Parathyroid adenoma (tissue), 2 donors: ENCODE data around the gene MRM3.

Experiments
- H2AFZ ChIP-seq: fragments of 300-600 bp; sonication (generic); one replicate; pipeline ENCODE4 v1.7.0; 2017; ENCODE audit warnings: antibody characterized with exemption, mild to moderate bottlenecking
- H3K27ac ChIP-seq: fragments of 300-600 bp; sonication (generic); one replicate; pipeline ENCODE4 v1.7.0; 2017
- H3K27me3 ChIP-seq: fragments of 300-600 bp; sonication (generic); one replicate; pipeline ENCODE4 v1.7.0; 2017; ENCODE audit warnings: low read length; ENCODE audit not compliant: control insufficient read depth, insufficient read depth
- H3K36me3 ChIP-seq: fragments of 300-600 bp; sonication (generic); one replicate; pipeline ENCODE4 v1.7.0; 2017; ENCODE audit warnings: low read length; ENCODE audit not compliant: control insufficient read depth, insufficient read depth
- H3K4me1 ChIP-seq: fragments of 300-600 bp; sonication (generic); one replicate; pipeline ENCODE4 v1.7.0; 2017; ENCODE audit warnings: control low read depth
- H3K4me2 ChIP-seq: fragments of 300-600 bp; sonication (generic); one replicate; pipeline ENCODE4 v1.7.0; 2017; ENCODE audit warnings: low read length
- H3K4me3 ChIP-seq: fragments of 300-600 bp; sonication (generic); one replicate; pipeline ENCODE4 v1.7.0; 2017; ENCODE audit warnings: low read depth, low read length
- H3K79me2 ChIP-seq: fragments of 300-600 bp; sonication (generic); one replicate; pipeline ENCODE4 v1.7.0; 2017; ENCODE audit warnings: control low read depth
- H3K9ac ChIP-seq: fragments of 300-600 bp; sonication (generic); one replicate; pipeline ENCODE4 v1.7.0; 2017; ENCODE audit warnings: mild to moderate bottlenecking
- H3K9me3 ChIP-seq: fragments of 300-600 bp; sonication (generic); one replicate; pipeline ENCODE4 v1.7.0; 2017; ENCODE audit warnings: low read length; ENCODE audit not compliant: control insufficient read depth
- CTCF ChIP-seq: fragments of 300-600 bp; sonication (generic); IDR thresholded peaks from one replicate; pipeline ENCODE4 v1.7.0; 2017; ENCODE audit warnings: antibody characterized with exemption, mild to moderate bottlenecking
- donor health status: primary hyperparathyroidism.

MRM3 gene

GRCh38 chr17:750431-751037, 31.6 kb upstream of the MRM3 start:
- H3K27me3 ChIP-seq, result no peaks in the 10 kb centered on the region
- H3K36me3 ChIP-seq, result no peaks in the 10 kb centered on the region
- no peak overlapping the region for H3K4me3 ChIP-seq
- no peak for TF ChIP-seq CTCF
- H3K27ac ChIP-seq, result no peak overlapping the region
- H3K9me3 ChIP-seq, result no peaks in the 10 kb centered on the region
- no peak overlapping the region for H2AFZ ChIP-seq
- peaks cover 4% of the 10 kb centered on the region for H3K79me2 ChIP-seq
- H3K4me2 ChIP-seq, result peak overlapping the region; percentile 99
- no peak overlapping the region for H3K9ac ChIP-seq
- H3K4me1 ChIP-seq, result peaks cover 5% of the 10 kb centered on the region

- peak overlapping the region; percentile 59 for H3K9ac ChIP-seq
- H3K4me1 ChIP-seq, result peaks cover 5% of the 10 kb centered on the region
- peak overlapping the region; percentile 99 for H3K4me2 ChIP-seq
- H3K27ac ChIP-seq, result no peak overlapping the region
- peak overlapping the region; percentile 97 for H2AFZ ChIP-seq
- TF ChIP-seq CTCF, result no peak
- H3K36me3 ChIP-seq, result no peaks in the 10 kb centered on the region
- peaks cover 4% of the 10 kb centered on the region for H3K79me2 ChIP-seq
- no peaks in the 10 kb centered on the region for H3K27me3 ChIP-seq
- H3K4me3 ChIP-seq, result peak overlapping the region; percentile 73
- no peaks in the 10 kb centered on the region for H3K9me3 ChIP-seq
These were observed 30.7 kb upstream of the MRM3 start for GRCh38 chr17:751269-752001.

GRCh38 chr17:752002-752619, 30.0 kb upstream of the MRM3 start, which contains the start of gene GEMIN4:
Gene GEMIN4, minus strand, starts transcription at chr17:752264. Its CDS starts 122 bp downstream, at chr17:752142.
- H3K4me1 ChIP-seq, result peaks cover 5% of the 10 kb centered on the region
- H3K4me2 ChIP-seq, result peak within 1 kb of the TSS; percentile 99
- no peaks in the 10 kb centered on the region for H3K9me3 ChIP-seq
- peaks cover 4% of the 10 kb centered on the region for H3K79me2 ChIP-seq
- H3K9ac ChIP-seq, result peak within 1 kb of the TSS; percentile 59
- peak within 1 kb of the TSS; percentile 18 for H3K27ac ChIP-seq
- no peaks in the 10 kb centered on the region for H3K27me3 ChIP-seq
- TF ChIP-seq CTCF, result peak; percentile 97
- H2AFZ ChIP-seq, result peak within 1 kb of the TSS; percentile 97
- no peaks in the 10 kb centered on the region for H3K36me3 ChIP-seq
- H3K4me3 ChIP-seq, result peak within 1 kb of the TSS; percentile 73

GRCh38 chr17:752620-753219, 29.4 kb upstream of the MRM3 start:
- peak overlapping the region; percentile 99 for H3K4me2 ChIP-seq
- peaks cover 4% of the 10 kb centered on the region for H3K79me2 ChIP-seq
- H3K27ac ChIP-seq, result peak overlapping the region; percentile 18
- peak overlapping the region; percentile 97 for H2AFZ ChIP-seq
- H3K4me3 ChIP-seq, result peak overlapping the region; percentile 73
- no peaks in the 10 kb centered on the region for H3K27me3 ChIP-seq
- no peak for TF ChIP-seq CTCF
- H3K36me3 ChIP-seq, result no peaks in the 10 kb centered on the region
- H3K4me1 ChIP-seq, result peaks cover 5% of the 10 kb centered on the region
- H3K9ac ChIP-seq, result peak overlapping the region; percentile 59
- no peaks in the 10 kb centered on the region for H3K9me3 ChIP-seq
